Hematopoietic multipotent progenitor cell treated with erythropoietin and hydrocortisone succinate and interleukin-3 and kit ligand, for 6 days (in vitro differentiated cells): ENCODE results near the gene C22orf42.
A peak's percentile ranks its signal among the peaks of the same experiment; 100 is the strongest.
"Not testable (repeated sequence)": the region's sequence is repeated elsewhere in the genome, so short reads cannot be mapped to it uniquely, and the experiment has no call there.

ENCODE experiments used
- DNase-seq: peaks from one replicate; pipeline ENCODE4 v3.0.0-alpha.2; 2015

C22orf42 gene

DNA sequence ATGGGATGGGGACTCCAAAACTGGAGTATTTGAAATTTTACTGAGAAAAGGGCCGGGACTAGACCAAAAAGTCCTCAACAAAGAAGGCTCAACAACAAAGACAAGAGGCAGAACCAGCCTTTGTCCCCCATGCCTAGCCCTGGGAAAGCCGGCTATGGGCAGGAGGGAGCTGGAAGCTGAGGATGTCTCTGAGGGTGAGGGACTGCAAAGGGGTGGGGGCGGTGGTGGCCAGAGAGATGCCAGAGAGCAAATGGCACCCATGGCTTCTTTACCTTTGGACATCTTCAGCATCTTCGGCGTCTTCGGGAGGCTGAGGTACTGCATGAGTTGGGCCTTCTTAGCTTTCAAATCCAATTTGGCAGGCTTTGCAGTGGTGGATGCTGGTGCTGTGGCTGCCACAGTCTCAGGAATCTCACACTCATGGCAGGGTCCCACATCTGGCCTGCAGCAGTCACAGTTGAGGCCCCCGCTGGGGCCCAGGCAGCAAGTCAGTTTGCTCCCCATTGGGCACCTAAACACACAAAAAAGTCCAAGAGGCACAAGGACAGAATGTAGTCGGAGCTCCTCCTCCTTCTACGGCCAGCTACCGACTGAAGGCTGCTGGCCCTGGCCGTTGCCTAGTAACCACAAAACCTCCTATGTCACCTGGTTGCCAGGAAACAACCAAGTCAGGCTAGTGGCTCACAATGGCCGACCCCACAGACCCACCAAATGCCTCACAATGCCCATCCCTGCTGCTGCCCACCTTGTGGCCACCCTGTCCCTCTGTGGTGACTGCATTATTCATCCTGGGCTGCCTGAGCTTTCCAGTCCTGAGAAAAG is at the start of gene C22orf42:
C22orf42 (minus strand) TSS at position 592 of the 822 bp plus-strand sequence; CDS start at position 504, 88 bp downstream.
- DNase-seq = no peak

- no peak for DNase-seq
These were observed 49.6 kb upstream of the C22orf42 start for GRCh38 chr22:32208681-32209080.

DNA sequence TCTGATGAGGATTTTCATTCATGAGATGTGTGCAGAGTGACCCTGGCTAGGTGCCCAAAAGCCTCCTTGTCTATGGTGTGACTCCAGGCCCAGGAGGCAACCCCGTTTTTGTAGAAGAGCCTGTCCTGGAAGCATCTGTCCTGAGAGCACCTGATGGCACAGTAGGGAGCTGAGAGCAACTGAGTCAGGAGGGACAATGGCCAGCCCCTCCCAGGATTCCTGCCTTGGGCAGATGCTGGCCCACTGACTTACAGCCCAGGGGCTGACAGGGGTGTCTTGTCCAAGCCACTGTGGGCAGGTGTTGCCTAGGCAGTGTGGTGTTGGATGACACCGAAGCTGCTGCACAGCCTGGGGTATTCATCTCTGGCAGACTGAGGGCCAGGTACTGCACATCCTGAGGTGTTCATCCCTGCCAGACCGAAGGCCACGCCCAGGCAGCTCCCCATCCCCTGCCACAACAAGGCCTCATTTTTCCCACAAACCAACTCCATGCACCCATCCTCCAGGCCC is 48.9 kb upstream of the C22orf42 start:
- no peak for DNase-seq

- DNase-seq = peak; percentile 79
These were observed 48.0 kb upstream of the C22orf42 start for GRCh38 chr22:32206774-32207758.

- DNase-seq = no peak
These were observed 47.1 kb upstream of the C22orf42 start for GRCh38 chr22:32205974-32206773.

- DNase-seq = peak; percentile 24
These were observed 46.0 kb upstream of the C22orf42 start, which contains the start of gene RFPL2 for GRCh38 chr22:32204856-32205722. RFPL2 (minus strand) TSS chr22:32205073; CDS start chr22:32202451, 2,622 bp downstream.

- DNase-seq = peak; percentile 30
These were observed 45.1 kb upstream of the C22orf42 start for GRCh38 chr22:32204040-32204855.

- DNase-seq = peak; percentile 74
These were observed 44.3 kb upstream of the C22orf42 start for GRCh38 chr22:32203181-32204039.

DNA sequence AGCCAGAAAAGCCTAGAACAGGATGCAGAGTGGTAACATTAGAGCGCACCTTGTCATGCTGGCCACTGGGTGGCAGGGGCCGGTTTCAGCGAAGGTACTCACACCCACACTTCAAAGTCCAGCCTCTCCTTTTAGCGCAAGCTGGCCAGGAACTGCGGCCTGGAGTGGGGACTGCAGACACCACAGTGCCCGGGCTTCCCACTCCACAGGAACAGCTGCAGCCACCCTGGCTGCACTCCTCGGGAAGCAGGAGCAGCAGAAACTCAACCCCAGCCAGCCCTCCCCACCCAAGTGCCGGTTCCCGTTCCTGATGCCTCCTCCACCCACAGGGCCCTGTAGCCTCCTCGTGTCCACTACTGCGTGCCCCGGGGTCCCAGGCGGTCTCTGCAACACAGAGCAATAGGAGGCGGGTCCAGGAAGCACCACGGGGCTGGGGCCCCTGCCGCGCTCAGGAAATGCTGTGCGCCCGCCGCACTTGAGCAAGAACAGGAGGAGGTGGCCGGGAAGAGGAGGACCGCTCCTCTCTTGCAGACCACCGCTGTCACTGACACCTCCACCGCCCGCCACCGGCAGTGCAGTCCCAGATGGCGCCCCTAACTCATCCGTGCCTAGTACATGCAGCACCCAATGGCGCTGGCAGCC is 43.6 kb upstream of the C22orf42 start:
- DNase-seq = peak; percentile 66

- DNase-seq = no peak
These were observed 43.0 kb upstream of the C22orf42 start for GRCh38 chr22:32202161-32202538.

DNA sequence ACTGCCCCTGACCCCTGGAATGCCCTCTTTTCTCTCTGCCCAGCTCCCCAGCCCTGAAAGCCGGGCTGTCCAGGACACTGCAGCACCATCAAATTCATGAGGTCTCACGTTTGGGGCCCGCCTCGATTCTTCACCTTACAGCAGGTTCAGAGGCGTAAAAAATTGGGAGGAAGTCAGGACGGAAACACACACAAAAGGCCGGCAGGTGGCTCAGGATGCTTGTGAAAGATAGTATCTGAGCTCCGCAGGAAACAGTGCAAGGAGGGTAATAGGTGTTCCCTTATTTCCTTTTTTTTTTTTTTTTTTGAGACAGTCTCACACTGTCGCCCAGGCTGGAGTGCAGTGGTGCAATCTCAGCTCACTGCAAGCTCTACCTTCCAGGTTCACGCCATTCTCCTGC is 41.6 kb upstream of the C22orf42 start:
- no peak for DNase-seq

GRCh38 chr22:32199961-32200360 is 40.9 kb upstream of the C22orf42 start:
- no peak for DNase-seq

DNA sequence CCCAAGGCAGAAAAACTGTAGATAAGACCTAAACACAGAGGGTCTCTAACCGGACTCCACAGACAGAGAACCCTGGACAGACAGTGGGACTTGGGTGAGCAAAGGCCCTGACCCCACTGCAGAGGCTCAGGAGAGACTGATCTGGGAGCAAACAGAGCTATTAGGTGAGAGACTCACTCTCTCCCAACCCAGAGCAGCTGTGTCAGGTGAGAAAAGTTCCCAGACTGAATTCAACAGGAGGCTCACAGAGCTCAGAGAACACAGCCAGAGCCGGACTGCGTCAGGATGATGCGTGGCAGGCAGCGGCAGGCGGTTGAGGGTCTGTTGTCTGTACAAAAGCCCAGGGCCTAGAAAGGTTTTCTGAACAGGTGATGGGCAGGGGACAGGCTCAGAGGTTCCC is 40.2 kb upstream of the C22orf42 start:
- no peak for DNase-seq

DNA sequence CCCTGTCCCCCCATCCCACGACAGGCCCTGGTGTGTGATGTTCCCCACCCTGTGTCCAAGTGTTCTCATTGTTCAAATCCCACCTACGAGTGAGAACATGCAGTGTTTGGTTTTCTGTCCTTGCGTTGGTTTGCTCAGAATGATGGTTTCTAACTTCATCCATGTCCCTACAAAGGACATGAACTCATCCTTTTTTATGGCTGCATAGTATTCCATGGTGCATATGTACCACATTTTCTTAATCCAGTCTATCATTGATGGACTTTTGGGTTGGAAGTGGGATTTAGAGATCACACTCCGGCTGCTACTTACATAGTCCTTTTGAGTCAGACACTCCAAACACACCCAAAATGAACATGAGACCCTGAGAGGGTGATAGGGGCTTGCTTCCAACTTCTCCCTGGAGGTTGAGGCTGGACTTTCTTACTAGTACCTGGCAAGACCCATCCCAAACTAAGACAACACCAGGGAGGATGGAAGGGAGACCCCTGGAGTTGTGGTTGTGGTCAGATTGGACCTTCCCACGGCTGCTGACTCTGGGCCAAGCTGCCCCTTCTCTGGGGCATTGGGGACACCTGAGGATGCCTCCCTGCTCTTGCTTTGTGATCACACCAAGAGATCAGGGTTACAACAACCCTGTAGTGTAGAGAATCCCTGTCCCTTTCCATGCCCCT is 38.6 kb upstream of the C22orf42 start:
- not testable (repeated sequence) for DNase-seq

DNA sequence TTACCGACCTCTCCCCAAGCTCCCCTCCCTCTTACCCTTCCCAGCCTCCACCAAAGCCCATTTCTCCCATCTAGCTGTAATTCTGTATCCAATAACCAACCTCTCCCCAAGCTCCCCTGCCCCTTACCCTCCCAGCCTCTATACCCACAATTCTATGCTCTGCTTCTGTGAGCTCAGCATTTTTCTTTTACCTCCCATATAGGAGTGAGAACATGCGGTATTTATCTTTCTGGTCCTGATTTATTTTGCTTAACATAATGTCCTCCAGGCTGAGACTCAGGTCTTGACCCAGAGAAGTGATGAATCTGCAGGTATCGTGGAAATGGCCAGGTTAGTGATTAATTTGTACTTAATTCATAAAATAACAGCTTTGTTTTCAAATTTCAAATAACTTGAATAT is 36.8 kb upstream of the C22orf42 start:
- DNase-seq = not testable (repeated sequence)

- DNase-seq = not testable (repeated sequence)
These were observed 34.2 kb upstream of the C22orf42 start for GRCh38 chr22:32193346-32193745.

DNA sequence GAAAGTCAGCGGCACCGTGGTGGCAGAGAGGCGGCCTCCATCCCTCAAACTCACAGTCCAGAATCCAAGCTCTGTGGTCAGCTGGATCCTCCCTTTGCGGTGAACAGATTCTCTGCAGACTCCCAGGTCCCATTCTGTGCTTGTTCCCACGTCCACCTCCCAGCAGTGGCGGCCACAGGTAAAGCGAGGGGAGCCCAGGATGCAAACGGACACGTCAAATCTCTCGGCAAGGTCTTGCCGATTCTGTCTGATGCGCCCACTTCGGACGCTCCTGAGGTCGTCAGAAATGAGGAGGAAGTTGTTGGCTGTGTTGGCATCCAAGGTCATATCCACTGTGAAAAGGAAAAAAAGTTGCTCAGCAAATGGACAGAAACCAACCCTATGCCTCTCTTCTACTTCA is 31.9 kb upstream of the C22orf42 start:
- DNase-seq = not testable (repeated sequence)

DNA sequence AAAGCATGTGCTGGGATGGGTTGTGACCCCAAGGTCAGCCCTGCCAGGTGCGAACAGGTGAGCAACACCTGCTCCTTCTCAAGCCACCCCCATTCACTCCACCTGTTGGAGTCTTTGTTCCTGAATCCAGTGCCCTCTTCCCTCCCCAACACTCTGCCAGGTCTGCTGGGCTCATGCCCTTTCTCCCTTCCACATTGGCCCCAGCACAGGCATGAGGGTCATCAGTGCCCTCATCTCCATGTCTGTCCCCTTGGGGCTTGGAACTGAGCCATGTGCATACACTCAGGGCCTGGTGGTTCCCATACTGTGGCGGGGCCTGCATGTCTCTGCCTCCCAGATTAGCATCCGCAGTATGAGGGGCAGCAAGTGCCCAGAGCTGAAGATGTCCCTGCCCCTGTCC is 26.7 kb upstream of the C22orf42 start:
- no peak for DNase-seq
